Lower leg skin (tissue), 3 donors: ENCODE results near the gene CACNA1G.

Experiments
- POLR2A ChIP-seq, 2 donors: fragments of 450-650 bp; IDR thresholded peaks; one replicate each; pipeline ENCODE4 v1.6.1; 2016 to 2017; ENCODE audit warnings: antibody characterized with exemption in 2 of 2, mild to moderate bottlenecking in 1 of 2, moderate library complexity in 1 of 2
- TF ChIP-seq, protein P1 (sequence below), 3 donors: fragments of 450-650 bp; IDR thresholded peaks; one replicate each; pipeline ENCODE4 v1.5.1; 2016; ENCODE audit warnings: antibody characterized with exemption in 3 of 3, mild to moderate bottlenecking in 3 of 3, moderate library complexity in 2 of 3

DNA sequence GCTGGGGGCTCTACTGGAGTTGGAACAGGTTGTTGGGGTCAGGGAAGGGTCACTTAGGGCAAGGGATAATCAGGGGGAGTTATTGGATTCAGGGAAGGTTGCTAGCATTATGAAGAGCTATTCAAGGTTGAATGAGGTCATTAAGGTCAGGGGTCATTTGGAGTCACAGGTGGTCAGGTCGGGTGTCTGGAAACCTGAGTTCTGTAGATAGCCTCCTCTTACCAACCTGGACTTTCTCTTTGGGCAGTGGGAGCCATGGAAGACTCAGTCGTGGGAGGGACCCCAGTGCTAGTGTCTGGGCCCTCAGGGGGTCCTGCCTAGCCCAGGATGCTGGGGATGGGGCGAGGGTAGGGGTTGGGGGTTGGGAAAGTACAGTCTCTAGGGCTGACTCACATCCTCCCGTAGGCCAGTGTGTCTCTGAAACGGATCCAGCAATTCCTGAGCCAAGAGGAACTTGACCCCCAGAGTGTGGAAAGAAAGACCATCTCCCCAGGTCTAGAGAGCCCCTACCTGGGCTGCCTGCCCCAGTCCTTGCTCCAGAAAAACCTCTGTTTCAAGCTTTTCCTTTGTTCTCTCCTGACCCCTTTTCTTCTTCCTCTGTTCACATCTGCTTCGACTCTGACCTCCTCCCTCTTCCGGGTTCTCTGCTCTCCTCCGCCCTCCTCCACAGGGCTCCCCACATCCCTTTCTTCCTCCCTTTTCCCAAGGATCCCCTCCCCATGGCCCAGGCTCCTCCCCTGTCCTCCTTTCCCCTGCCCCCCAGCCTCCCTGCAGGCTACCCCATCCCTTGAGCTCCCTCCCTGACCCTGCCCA lies 107.7 kb downstream of the CACNA1G start:
- TF ChIP-seq, protein P1, sequence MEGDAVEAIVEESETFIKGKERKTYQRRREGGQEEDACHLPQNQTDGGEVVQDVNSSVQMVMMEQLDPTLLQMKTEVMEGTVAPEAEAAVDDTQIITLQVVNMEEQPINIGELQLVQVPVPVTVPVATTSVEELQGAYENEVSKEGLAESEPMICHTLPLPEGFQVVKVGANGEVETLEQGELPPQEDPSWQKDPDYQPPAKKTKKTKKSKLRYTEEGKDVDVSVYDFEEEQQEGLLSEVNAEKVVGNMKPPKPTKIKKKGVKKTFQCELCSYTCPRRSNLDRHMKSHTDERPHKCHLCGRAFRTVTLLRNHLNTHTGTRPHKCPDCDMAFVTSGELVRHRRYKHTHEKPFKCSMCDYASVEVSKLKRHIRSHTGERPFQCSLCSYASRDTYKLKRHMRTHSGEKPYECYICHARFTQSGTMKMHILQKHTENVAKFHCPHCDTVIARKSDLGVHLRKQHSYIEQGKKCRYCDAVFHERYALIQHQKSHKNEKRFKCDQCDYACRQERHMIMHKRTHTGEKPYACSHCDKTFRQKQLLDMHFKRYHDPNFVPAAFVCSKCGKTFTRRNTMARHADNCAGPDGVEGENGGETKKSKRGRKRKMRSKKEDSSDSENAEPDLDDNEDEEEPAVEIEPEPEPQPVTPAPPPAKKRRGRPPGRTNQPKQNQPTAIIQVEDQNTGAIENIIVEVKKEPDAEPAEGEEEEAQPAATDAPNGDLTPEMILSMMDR (IDR thresholded peaks at IDR 0.05) = no peak
- TF ChIP-seq POLR2A (IDR thresholded peaks at IDR 0.05) = no peak
